GM12872 (cell line): Measurements from ENCODE around the gene PPM1L.

Experiments
- CTCF ChIP-seq: IDR thresholded peaks from 3 replicates; pipeline ENCODE4 v1.5.1; 2011; ENCODE audit warnings: low read depth, mild to moderate bottlenecking, low read length, moderate library complexity; ENCODE audit not compliant: insufficient read depth

PPM1L gene

GRCh38 chr3:160781863-160782262, 25.8 kb downstream of the PPM1L start:
- no peak for TF ChIP-seq CTCF

- no peak for TF ChIP-seq CTCF
These were observed 28.8 kb downstream of the PPM1L start for GRCh38 chr3:160784853-160785252.

GRCh38 chr3:160790726-160791125, 34.7 kb downstream of the PPM1L start:
- TF ChIP-seq CTCF: no peak

GRCh38 chr3:160792540-160792939, 36.5 kb downstream of the PPM1L start:
- no peak for TF ChIP-seq CTCF

GRCh38 chr3:160793722-160794252, 37.8 kb downstream of the PPM1L start:
- TF ChIP-seq CTCF: no peak

- no peak for TF ChIP-seq CTCF
These were observed 40.2 kb downstream of the PPM1L start for GRCh38 chr3:160796089-160796812.

- no peak for TF ChIP-seq CTCF
These were observed 40.8 kb downstream of the PPM1L start for GRCh38 chr3:160796813-160797164.
